VCaP (cell line): ENCODE results near the gene RBM20.
A peak's percentile ranks its signal among the peaks of the same experiment; 100 is the strongest.
"Not testable (repeated sequence)": the region's sequence is repeated elsewhere in the genome, so short reads cannot be mapped to it uniquely, and the experiment has no call there.

ENCODE experiments used
- H3K27ac ChIP-seq: fragments of 450-650 bp; 2 replicates; pipeline ENCODE4 v1.5.1; 2017
- TF ChIP-seq, protein P1 (sequence below): fragments of 450-650 bp; conservative IDR thresholded peaks from 2 replicates; pipeline ENCODE4 v1.5.1; 2017; ENCODE audit warnings: mild to moderate bottlenecking, moderate library complexity

The RBM20 gene

DNA sequence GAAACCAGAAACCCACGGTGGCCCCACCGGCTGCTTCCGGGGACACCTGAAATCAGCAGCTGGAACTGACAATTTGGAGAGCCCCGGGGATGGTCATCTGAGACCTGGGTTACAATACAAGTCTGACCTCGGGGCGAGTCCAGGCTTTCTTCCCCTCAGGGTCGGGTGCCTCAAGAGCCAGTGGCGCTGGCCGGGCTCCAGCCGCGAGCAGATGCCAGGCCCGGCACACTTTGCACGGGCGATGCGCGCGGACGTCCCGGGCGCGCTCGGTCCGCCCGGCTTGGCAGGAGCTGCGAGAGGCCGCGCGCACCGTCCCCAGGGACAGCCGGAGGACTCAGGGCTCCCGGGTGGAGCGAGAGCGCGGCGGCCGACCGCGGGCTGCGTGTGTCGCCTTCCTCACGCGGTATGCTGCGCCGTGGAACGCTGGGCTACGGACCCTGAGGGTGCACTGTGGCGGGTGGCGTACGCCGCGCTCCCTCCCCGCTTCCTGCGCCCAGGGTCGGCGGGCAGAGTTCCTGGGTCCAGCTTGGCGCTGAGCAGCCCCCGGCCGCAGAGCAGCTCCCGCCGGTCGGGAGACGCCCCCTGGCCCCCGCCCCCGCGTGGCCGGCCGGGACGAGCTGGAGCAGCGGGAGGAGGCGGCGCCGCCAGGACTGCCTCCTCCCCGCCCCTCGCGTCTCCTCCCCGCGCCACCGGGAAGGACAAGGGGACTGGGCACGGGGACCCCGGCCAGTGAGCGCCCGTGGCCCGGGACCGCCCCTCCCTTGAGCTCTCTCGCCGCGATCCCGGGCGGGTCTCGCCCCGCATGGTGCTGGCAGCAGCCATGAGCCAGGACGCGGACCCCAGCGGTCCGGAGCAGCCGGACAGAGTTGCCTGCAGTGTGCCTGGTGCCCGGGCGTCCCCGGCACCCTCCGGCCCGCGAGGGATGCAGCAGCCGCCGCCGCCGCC lies at the start of gene RBM20:
RBM20 (plus strand) TSS at position 684 of the 945 bp plus-strand sequence; CDS start at position 803, 119 bp downstream.
- peak within 1 kb of the TSS; percentile 41 for H3K27ac ChIP-seq
- TF ChIP-seq, protein P1, sequence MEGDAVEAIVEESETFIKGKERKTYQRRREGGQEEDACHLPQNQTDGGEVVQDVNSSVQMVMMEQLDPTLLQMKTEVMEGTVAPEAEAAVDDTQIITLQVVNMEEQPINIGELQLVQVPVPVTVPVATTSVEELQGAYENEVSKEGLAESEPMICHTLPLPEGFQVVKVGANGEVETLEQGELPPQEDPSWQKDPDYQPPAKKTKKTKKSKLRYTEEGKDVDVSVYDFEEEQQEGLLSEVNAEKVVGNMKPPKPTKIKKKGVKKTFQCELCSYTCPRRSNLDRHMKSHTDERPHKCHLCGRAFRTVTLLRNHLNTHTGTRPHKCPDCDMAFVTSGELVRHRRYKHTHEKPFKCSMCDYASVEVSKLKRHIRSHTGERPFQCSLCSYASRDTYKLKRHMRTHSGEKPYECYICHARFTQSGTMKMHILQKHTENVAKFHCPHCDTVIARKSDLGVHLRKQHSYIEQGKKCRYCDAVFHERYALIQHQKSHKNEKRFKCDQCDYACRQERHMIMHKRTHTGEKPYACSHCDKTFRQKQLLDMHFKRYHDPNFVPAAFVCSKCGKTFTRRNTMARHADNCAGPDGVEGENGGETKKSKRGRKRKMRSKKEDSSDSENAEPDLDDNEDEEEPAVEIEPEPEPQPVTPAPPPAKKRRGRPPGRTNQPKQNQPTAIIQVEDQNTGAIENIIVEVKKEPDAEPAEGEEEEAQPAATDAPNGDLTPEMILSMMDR: no peak

DNA sequence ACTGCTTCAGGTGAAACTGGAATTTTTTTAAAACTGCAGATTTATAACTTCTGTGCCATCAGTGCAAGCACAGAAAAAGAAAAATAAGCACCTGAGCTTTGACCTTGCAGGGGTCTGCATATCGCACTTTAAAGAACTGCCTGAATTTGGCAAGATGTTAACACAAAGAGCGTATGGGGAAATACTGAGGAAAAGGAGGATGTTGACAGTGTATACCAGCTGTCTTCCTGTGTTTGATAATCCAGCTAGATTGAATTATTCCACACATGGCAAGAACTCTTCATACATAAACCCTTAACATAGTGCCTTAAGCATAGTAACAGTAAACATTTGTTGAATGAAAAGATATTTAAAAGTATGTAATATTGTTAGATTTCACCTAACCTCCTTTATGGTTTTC lies 46.7 kb upstream of the RBM20 start:
- TF ChIP-seq, protein P1: no peak
- H3K27ac ChIP-seq: no peak overlapping the region

DNA sequence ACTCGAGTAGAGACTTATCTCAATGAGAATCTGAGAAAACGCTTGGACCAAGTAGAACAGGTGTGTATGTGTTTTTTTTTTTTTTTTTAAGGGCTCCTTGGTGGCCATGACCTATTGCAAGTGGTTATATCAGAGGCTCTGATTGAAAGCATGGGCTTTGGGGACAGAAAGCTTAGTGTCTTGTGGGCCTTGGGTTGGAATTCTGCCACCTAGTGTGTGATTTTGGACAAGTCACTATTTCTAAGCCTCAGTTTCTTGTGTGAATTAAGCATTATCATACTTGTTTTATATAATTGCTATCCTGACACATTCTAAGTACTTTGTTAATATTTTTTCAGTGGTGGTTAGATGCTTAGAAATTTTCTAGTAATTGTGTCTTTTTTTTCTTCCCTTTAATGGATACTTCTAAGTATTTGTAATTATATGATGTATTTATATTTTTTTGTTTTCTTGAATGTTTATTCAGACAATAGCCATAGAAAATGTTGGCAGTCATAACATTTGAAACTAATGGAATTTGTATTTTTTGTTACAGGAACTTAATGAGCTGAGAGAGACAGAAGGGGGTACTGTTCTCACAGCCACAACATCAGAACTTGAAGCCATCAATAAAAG lies 43.5 kb upstream of the RBM20 start:
- no peak overlapping the region for H3K27ac ChIP-seq
- TF ChIP-seq, protein P1: peak; percentile 77

DNA sequence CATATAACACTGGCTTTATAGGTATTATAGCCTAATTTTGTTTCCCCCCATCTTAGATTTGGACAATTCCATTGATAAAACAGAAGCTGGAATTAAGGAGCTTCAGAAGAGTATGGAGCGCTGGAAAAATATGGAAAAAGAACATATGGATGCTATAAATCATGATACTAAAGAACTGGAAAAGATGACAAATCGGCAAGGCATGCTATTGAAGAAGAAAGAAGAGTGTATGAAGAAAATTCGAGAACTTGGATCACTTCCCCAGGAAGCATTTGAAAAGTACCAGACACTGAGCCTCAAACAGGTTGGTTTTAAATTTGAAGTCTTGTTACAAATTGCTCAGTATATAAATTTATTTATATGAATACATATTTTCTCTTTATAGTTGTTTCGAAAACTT lies 42.6 kb upstream of the RBM20 start:
- no peak overlapping the region for H3K27ac ChIP-seq
- TF ChIP-seq, protein P1: no peak

DNA sequence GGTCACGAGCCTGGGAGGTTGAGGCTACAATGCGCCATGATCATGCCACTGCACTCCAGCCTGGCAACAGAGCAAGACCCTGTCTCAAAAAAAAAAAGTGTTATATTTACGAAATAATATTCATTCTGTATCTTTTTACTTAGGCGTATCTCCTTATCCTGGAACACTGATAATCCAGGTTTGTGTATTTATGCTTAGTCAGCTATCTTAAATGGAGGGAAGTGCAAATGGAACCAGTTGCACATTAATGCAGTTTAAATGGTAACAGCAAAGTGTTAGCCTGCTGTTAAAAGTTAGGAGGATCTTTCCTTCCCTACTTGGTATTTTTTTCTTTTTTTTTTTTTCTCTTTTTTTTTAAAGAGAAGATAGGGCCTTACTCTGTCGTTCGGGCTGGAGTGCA lies 36.0 kb upstream of the RBM20 start:
- no peak overlapping the region for H3K27ac ChIP-seq
- TF ChIP-seq, protein P1: no peak

DNA sequence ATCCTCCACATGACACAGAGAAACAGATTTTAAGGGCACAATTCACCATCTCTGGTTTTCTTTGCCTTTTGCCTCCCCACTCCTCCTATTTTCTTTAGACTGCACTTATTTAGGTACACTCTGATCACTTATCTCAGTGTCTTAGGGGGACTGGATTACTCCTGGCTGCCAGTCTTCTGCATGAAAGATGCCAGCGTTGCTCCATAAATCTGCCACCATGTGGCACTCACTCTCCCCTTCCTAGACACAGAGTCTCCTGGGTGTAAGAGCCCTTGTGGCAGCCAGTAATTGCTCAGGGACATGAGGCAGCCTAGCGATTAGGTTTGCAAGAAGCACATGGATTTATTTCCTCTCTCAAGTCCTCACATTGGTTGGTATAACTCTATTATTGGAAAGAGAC lies 34.5 kb upstream of the RBM20 start:
- TF ChIP-seq, protein P1: no peak
- no peak overlapping the region for H3K27ac ChIP-seq

DNA sequence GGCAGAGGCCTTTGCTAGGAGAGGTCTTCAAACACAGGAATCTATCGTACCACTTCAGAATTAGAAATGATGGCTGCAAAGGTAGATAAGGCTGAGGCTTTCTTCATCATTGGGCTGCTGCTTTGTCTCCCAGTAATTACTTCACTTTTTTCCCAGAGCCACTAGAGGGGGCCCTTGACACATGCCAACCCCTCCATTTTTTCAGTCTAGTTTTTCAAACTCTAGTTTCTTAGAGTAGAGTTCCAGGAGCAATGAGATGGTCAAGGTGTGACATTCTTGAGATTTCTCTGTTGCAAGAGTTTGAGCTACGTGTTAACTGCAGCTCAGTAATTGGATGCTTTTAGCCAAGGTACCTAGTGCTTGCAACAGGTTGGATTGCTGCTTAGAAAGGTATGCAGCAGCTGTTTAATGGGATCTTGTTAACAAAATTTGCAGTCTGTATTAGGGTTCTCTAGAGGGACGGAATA lies 33.8 kb upstream of the RBM20 start:
- TF ChIP-seq, protein P1: peak; percentile 93

DNA sequence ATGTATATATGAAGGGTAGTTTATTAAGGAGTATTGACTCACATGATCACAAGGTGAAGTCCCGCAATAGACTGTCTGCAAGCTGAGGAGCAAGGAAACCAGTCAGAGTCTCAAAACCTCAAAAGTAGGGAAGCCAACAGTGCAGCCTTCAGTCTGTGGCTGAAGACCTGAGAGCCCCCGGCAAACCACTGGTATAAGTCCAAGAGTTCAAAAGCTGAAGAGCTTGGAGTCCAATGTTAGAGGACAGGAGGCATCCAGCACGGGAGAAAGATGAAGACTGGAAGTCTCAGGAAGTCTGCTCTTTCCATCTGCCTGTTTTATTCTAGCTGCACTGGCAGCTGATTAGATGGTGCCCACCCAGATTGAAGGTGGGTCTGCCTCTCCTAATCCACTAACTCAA lies 33.4 kb upstream of the RBM20 start:
- not testable (repeated sequence) for H3K27ac ChIP-seq

More for the DNA sequence above, 33.8 kb upstream of the RBM20 start:
- H3K27ac ChIP-seq: no peak overlapping the region
